HG02938 (cell line): ENCODE measurements around the gene COL4A2.
A peak's percentile ranks its signal among the peaks of the same experiment; 100 is the strongest.

ENCODE experiments used
- ATAC-seq: cut with Tn5 transposase; IDR thresholded peaks from one replicate; pipeline ENCODE4 v1.9.1; 2021; ENCODE audit warnings: mild to moderate bottlenecking, moderate library complexity; ENCODE audit not compliant: unreplicated experiment

COL4A2 gene

GRCh38 chr13:110503037-110503901, 196.2 kb downstream of the COL4A2 start:
- ATAC-seq, result no peak

GRCh38 chr13:110503979-110504499, 197.0 kb downstream of the COL4A2 start:
- ATAC-seq, result no peak

GRCh38 chr13:110505594-110505993, 198.5 kb downstream of the COL4A2 start:
- ATAC-seq, result no peak

- no peak for ATAC-seq
These were observed 199.3 kb downstream of the COL4A2 start for GRCh38 chr13:110506396-110506795.

GRCh38 chr13:110506859-110507566, 199.9 kb downstream of the COL4A2 start:
- no peak for ATAC-seq

GRCh38 chr13:110507678-110508381, 200.7 kb downstream of the COL4A2 start:
- no peak for ATAC-seq

- ATAC-seq, result no peak
These were observed 202.4 kb downstream of the COL4A2 start for GRCh38 chr13:110509478-110509926.

GRCh38 chr13:110509971-110510786, 203.1 kb downstream of the COL4A2 start:
- ATAC-seq, result peak; percentile 48

- ATAC-seq, result no peak
These were observed 204.6 kb downstream of the COL4A2 start for GRCh38 chr13:110511509-110512181.

GRCh38 chr13:110512198-110512740, 205.2 kb downstream of the COL4A2 start:
- no peak for ATAC-seq

GRCh38 chr13:110516500-110516899, 209.4 kb downstream of the COL4A2 start:
- no peak for ATAC-seq

GRCh38 chr13:110517505-110518225, 210.6 kb downstream of the COL4A2 start:
- no peak for ATAC-seq

GRCh38 chr13:110518226-110518525, 211.1 kb downstream of the COL4A2 start:
- ATAC-seq, result no peak

GRCh38 chr13:110518571-110518970, 211.5 kb downstream of the COL4A2 start:
- no peak for ATAC-seq

- no peak for ATAC-seq
These were observed 212.0 kb downstream of the COL4A2 start for GRCh38 chr13:110519046-110519445.

GRCh38 chr13:110519506-110519905, 212.4 kb downstream of the COL4A2 start:
- no peak for ATAC-seq

- no peak for ATAC-seq
These were observed 213.6 kb downstream of the COL4A2 start for GRCh38 chr13:110520431-110521295.

GRCh38 chr13:110521296-110521680, 214.2 kb downstream of the COL4A2 start:
- no peak for ATAC-seq
